Left ventricle myocardium inferior (tissue), 1 donor: Measurements from ENCODE around the gene TIGD1. TPM values are rescaled to one million over a fixed set of nuclear protein-coding genes. Genes with fewer than 3 reads are reported as not detected.

ENCODE experiments used
- DNase-seq: peaks from one replicate; pipeline ENCODE4 v3.0.0-alpha.2; 2020
- H3K27ac ChIP-seq: fragments of 200-600 bp; replicated peaks from 2 replicates; pipeline ENCODE4 v1.8.0; 2021
- H3K27me3 ChIP-seq: fragments of 200-600 bp; 2 replicates; pipeline ENCODE4 v1.8.0; 2021; ENCODE audit warnings: low read depth
- H3K36me3 ChIP-seq: fragments of 200-600 bp; 2 replicates; pipeline ENCODE4 v1.8.0; 2021
- H3K4me1 ChIP-seq: fragments of 200-600 bp; 2 replicates; pipeline ENCODE4 v1.8.0; 2021
- H3K4me3 ChIP-seq: fragments of 200-600 bp; 2 replicates; pipeline ENCODE4 v1.8.0; 2021; ENCODE audit warnings: mild to moderate bottlenecking, moderate library complexity
- H3K9me3 ChIP-seq: fragments of 200-600 bp; replicated peaks from 2 replicates; pipeline ENCODE4 v1.8.0; 2021
- CTCF ChIP-seq: fragments of 200-600 bp; IDR thresholded peaks from 2 replicates; pipeline ENCODE4 v1.8.0; 2021; ENCODE audit warnings: antibody characterized with exemption, mild to moderate bottlenecking, borderline replicate concordance
- intact Hi-C: fragments of 100-400 bp; cut with micrococcal nuclease; formaldehyde crosslinking; loops from one replicate; pipeline ENCODE4 v1.11.0; 2022
- total RNA-seq: library from RNA; stranded (reverse); fragmentation: NEBNext Ultra II Directional; extraction: Animal tissue kit (Norgen Biotek cat#: 25700); gene quantifications from one replicate; pipeline ENCODE4 v1.2.1, GENCODE V29; 2021
- donor health status: DM: no; HTN: yes; CAD: no; lungs with severe emphysema.

TIGD1 gene
- total RNA-seq, 1 donor from 2014 or later, result 2.4 TPM

- H3K27me3 ChIP-seq, result peaks cover 59% of the 10 kb centered on the region
- H3K27ac ChIP-seq, result no peak within 1 kb of the TSS
- H3K36me3 ChIP-seq, result no peaks in the 10 kb centered on the region
- H3K4me1 ChIP-seq, result peaks cover 44% of the 10 kb centered on the region
- DNase-seq, result peak; percentile 37
- intact Hi-C loops, result no loop called here
- no peak within 1 kb of the TSS for H3K4me3 ChIP-seq
- no peak for TF ChIP-seq CTCF
- no peaks in the 10 kb centered on the region for H3K9me3 ChIP-seq
These were observed 24.5 kb downstream of the TIGD1 start, which contains the start of gene CHRND for GRCh38 chr2:232525791-232526371. Gene CHRND, plus strand, starts transcription at chr2:232526160. Its CDS starts 56 bp downstream, at chr2:232526216.

GRCh38 chr2:232525199-232525598 is 25.2 kb downstream of the TIGD1 start:
- Histone ChIP-seq H3K36me3 (no peaks in the 10 kb centered on the region), H3K9me3 (no peaks in the 10 kb centered on the region), H3K27ac (no peak overlapping the region), H3K4me1 (peaks cover 44% of the 10 kb centered on the region), H3K4me3 (no peak overlapping the region), H3K27me3 (peaks cover 66% of the 10 kb centered on the region)
- DNase-seq, result no peak
- intact Hi-C loops, result no loop called here
- TF ChIP-seq CTCF, result no peak

- no peaks in the 10 kb centered on the region for H3K36me3 ChIP-seq
- peaks cover 44% of the 10 kb centered on the region for H3K4me1 ChIP-seq
- H3K9me3 ChIP-seq, result no peaks in the 10 kb centered on the region
- H3K27me3 ChIP-seq, result peaks cover 70% of the 10 kb centered on the region
- no peak overlapping the region for H3K27ac ChIP-seq
- intact Hi-C loops, result no loop called here
- no peak for TF ChIP-seq CTCF
- H3K4me3 ChIP-seq, result no peak overlapping the region
- no peak for DNase-seq
These were observed 25.6 kb downstream of the TIGD1 start for GRCh38 chr2:232524771-232525170.

GRCh38 chr2:232523682-232524597 is 26.4 kb downstream of the TIGD1 start:
- Histone ChIP-seq H3K27me3 (peaks cover 78% of the 10 kb centered on the region), H3K27ac (no peak overlapping the region), H3K4me1 (peaks cover 44% of the 10 kb centered on the region), H3K36me3 (no peaks in the 10 kb centered on the region), H3K4me3 (peak overlapping the region; percentile 64), H3K9me3 (no peaks in the 10 kb centered on the region)
- peak; percentile 33 for TF ChIP-seq CTCF
- intact Hi-C loops, result no loop called here
- no peak for DNase-seq

GRCh38 chr2:232523402-232523681 is 27.0 kb downstream of the TIGD1 start:
- no peaks in the 10 kb centered on the region for H3K9me3 ChIP-seq
- H3K27me3 ChIP-seq, result peaks cover 84% of the 10 kb centered on the region
- DNase-seq, result no peak
- no peak for TF ChIP-seq CTCF
- no peaks in the 10 kb centered on the region for H3K36me3 ChIP-seq
- peaks cover 44% of the 10 kb centered on the region for H3K4me1 ChIP-seq
- peak overlapping the region; percentile 64 for H3K4me3 ChIP-seq
- intact Hi-C loops, result no loop called here
- no peak overlapping the region for H3K27ac ChIP-seq
